HG03558 (cell line): Measurements from ENCODE around the gene FRAS1.

Source experiments
- ATAC-seq: cut with Tn5 transposase; IDR thresholded peaks from one replicate; pipeline ENCODE4 v1.9.1; 2021; ENCODE audit warnings: moderate number of reproducible peaks; ENCODE audit not compliant: unreplicated experiment; ENCODE audit errors: extremely low read depth

The FRAS1 gene

GRCh38 chr4:78591404-78591803, 534.3 kb downstream of the FRAS1 start:
- no peak for ATAC-seq

DNA sequence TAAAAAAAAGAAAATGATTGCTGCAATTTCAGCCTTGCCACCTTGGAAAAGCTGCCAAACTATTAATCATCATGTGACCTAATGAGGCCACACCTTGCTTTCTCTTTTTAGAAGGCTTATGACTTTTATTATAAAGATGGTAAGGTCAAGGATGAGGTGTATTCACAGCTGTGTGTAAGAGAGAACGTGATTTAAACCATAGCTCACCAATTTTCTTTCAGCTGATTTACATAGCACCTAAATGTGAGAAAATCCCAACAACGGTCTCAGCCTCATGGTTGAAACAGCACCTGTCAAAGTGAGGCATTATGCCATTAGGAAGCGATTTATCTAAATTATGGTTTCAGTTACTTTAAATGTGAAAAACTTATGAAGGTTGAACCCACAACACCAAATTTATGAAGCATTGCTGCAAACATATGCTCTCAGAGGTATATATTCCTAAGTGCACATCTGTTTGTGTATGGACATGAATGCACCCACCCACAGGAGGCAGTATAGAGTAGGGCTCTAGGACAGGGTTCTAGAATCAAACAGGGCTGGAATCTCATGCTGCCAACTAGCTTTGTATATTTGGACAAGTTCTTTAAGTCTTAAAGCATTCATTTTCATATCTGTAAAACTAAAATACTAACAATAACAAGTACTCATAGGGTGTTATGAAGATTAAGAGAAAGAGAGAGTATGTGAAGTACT, 535.1 kb downstream of the FRAS1 start:
- ATAC-seq: no peak
